PC-9 (cell line): Measurements from ENCODE around the gene KATNAL1. TPM values are rescaled to one million over a fixed set of nuclear protein-coding genes. Genes with fewer than 3 reads are reported as not detected.
"Not testable (repeated sequence)": the region's sequence is repeated elsewhere in the genome, so short reads cannot be mapped to it uniquely, and the experiment has no call there.

Experiments used
- BruUV-seq: library from RNA; stranded (reverse); fragments of 400-500 nt; replicated peaks from 2 replicates; lab custom pipeline; 2021; lab: Mats Ljungman, UMichigan
- CTCF ChIA-PET: fragments of 300-600 bp; sonication (Branson Sonifier 250); formaldehyde crosslinking; loops from one replicate; lab custom pipeline; 2022; ENCODE audit warnings: antibody characterized with exemption; lab: Charles Lee
- POLR2A ChIA-PET: fragments of 300-600 bp; sonication (Branson Sonifier 250); formaldehyde crosslinking; loops from one replicate; lab custom pipeline; 2022; ENCODE audit warnings: antibody characterized with exemption; ENCODE audit not compliant: unreplicated experiment; lab: Charles Lee
- DNase-seq, 2 experiments: peaks; one replicate each; pipeline versions ENCODE4 v3.0.0 to v3.0.0-alpha.2; 2015 to 2022; ENCODE audit warnings: mixed read lengths in 1 of 2
- H2AFZ ChIP-seq: fragments of 200-600 bp; sonication (generic); 2 replicates; pipeline ENCODE4 v1.8.1; 2017; ENCODE audit warnings: antibody characterized with exemption
- H3F3A ChIP-seq: fragments of 200-600 bp; sonication (generic); 2 replicates; pipeline ENCODE4 v1.8.1; 2017; ENCODE audit warnings: antibody characterized with exemption, mild to moderate bottlenecking, low read depth; ENCODE audit not compliant: insufficient read depth
- H3K27ac ChIP-seq: fragments of 200-600 bp; sonication (generic); 2 replicates; pipeline ENCODE4 v1.6.1; 2016; ENCODE audit warnings: mixed run types
- H3K27me3 ChIP-seq: fragments of 200-600 bp; sonication (generic); 2 replicates; pipeline ENCODE4 v1.6.1; 2016; ENCODE audit warnings: low read depth, mixed run types; ENCODE audit not compliant: insufficient read depth
- H3K36me3 ChIP-seq: fragments of 200-600 bp; sonication (generic); 2 replicates; pipeline ENCODE4 v1.6.1; 2016; ENCODE audit warnings: low read depth, mixed run types
- H3K4me1 ChIP-seq: fragments of 200-600 bp; sonication (generic); replicated peaks from 2 replicates; pipeline ENCODE4 v1.6.1; 2016; ENCODE audit warnings: mixed run types; ENCODE audit not compliant: insufficient read depth
- H3K4me2 ChIP-seq: fragments of 200-600 bp; sonication (generic); 2 replicates; pipeline ENCODE4 v1.6.1; 2017; ENCODE audit warnings: mixed run types
- H3K4me3 ChIP-seq: fragments of 200-600 bp; sonication (generic); 2 replicates; pipeline ENCODE4 v1.6.1; 2016; ENCODE audit warnings: mixed run types
- H3K79me2 ChIP-seq: fragments of 200-600 bp; sonication (generic); 2 replicates; pipeline ENCODE4 v1.6.1; 2017; ENCODE audit warnings: low read depth, mixed run types
- H3K9me2 ChIP-seq: fragments of 200-600 bp; sonication (generic); 2 replicates; pipeline ENCODE4 v1.8.1; 2017; ENCODE audit warnings: mild to moderate bottlenecking; ENCODE audit not compliant: insufficient read depth
- H3K9me3 ChIP-seq: fragments of 200-600 bp; sonication (generic); 2 replicates; pipeline ENCODE4 v1.8.1; 2016; ENCODE audit warnings: low read depth; ENCODE audit not compliant: insufficient read depth
- H4K20me1 ChIP-seq: fragments of 200-600 bp; sonication (generic); 2 replicates; pipeline ENCODE4 v1.8.1; 2017; ENCODE audit not compliant: insufficient read depth
- CTCF ChIP-seq: fragments of 200-600 bp; sonication (generic); conservative IDR thresholded peaks from 2 replicates; pipeline ENCODE4 v1.6.1; 2017; ENCODE audit warnings: mixed run types, antibody characterized with exemption, mild to moderate bottlenecking, moderate library complexity
- EZH2 ChIP-seq: fragments of 200-600 bp; sonication (generic); IDR thresholded peaks from 2 replicates; pipeline ENCODE4 v1.8.0; 2017; ENCODE audit warnings: antibody characterized with exemption, low read depth
- intact Hi-C: fragments of 100-400 bp; cut with micrococcal nuclease; formaldehyde crosslinking; loops from one replicate; pipeline ENCODE4 v1.10.0; 2022; ENCODE audit not compliant: unreplicated experiment
- total RNA-seq: library from RNA; stranded (reverse); gene quantifications from 2 replicates; pipeline ENCODE4 v1.2.3, GENCODE V29; 2021

KATNAL1 gene
- total RNA-seq, 1 experiment from 2014 or later = 11.8 TPM

- Histone ChIP-seq H3K79me2 (no peaks in the 10 kb centered on the region), H3K9me3 (no peaks in the 10 kb centered on the region), H3K27ac (no peak overlapping the region), H3K27me3 (no peaks in the 10 kb centered on the region), H3K4me1 (no peaks in the 10 kb centered on the region), H3F3A (no peaks in the 10 kb centered on the region), H3K4me2 (no peak overlapping the region), H4K20me1 (no peaks in the 10 kb centered on the region), H2AFZ (no peak overlapping the region), H3K36me3 (no peaks in the 10 kb centered on the region), H3K4me3 (no peak overlapping the region), H3K9me2 (no peaks in the 10 kb centered on the region; the same call in 1 of the 2 replicates)
- DNase-seq = no peak
- BruUV-seq = no TSS peak
- intact Hi-C loops = no loop called here
- CTCF ChIA-PET = no interaction called here
- TF ChIP-seq CTCF (no peak), EZH2 (no peak)
- POLR2A ChIA-PET = no interaction called here
These were observed 127.6 kb downstream of the KATNAL1 start for GRCh38 chr13:30179597-30180276.

- ChIA-PET CTCF (no interaction called here), POLR2A (no interaction called here)
- Histone ChIP-seq H3K27me3 (no peaks in the 10 kb centered on the region), H3K4me3 (no peak overlapping the region), H3K9me2 (no peaks in the 10 kb centered on the region; the same call in 1 of the 2 replicates), H3K4me2 (no peak overlapping the region), H3K36me3 (no peaks in the 10 kb centered on the region), H3K79me2 (no peaks in the 10 kb centered on the region), H3F3A (no peaks in the 10 kb centered on the region), H4K20me1 (no peaks in the 10 kb centered on the region), H3K4me1 (no peaks in the 10 kb centered on the region), H3K27ac (no peak overlapping the region), H3K9me3 (no peaks in the 10 kb centered on the region), H2AFZ (no peak overlapping the region)
- intact Hi-C loops = no loop called here
- BruUV-seq = no TSS peak
- TF ChIP-seq CTCF (no peak), EZH2 (no peak)
- no peak for DNase-seq
These were observed 128.4 kb downstream of the KATNAL1 start for GRCh38 chr13:30178976-30179375.

DNA sequence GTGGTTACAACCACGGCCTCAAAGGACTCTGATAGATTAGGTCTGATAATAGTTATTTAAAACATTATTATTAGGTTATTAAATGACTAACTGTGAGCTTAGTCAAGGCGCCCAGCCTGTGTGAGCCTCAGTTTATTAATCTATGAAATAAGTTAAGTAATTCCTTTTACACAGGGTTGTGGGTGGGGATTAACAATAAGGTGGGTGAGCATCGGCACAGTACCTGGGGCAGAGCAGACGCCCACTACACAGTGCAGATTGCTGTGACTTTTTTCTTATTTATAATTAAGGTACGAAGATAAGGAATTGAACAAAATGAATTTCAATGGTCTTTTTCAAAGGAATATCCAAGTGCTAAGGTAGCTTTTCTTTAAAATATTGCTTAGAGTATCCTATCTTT is 132.2 kb downstream of the KATNAL1 start:
- no peak for DNase-seq
- no peaks in the 10 kb centered on the region for H3K9me2 ChIP-seq
- H3K4me2 ChIP-seq = no peak overlapping the region
- H3K36me3 ChIP-seq = no peaks in the 10 kb centered on the region
- no peaks in the 10 kb centered on the region for H3F3A ChIP-seq
- H2AFZ ChIP-seq = no peak overlapping the region
- intact Hi-C loops = no loop called here
- H3K4me3 ChIP-seq = no peak overlapping the region
- no peak for TF ChIP-seq CTCF
- no peaks in the 10 kb centered on the region for H3K9me3 ChIP-seq
- ChIA-PET CTCF (no interaction called here), POLR2A (no interaction called here)
- H3K79me2 ChIP-seq = no peaks in the 10 kb centered on the region
- no TSS peak for BruUV-seq
- H4K20me1 ChIP-seq = no peaks in the 10 kb centered on the region
- H3K27me3 ChIP-seq = no peaks in the 10 kb centered on the region
- no peaks in the 10 kb centered on the region for H3K4me1 ChIP-seq
- H3K27ac ChIP-seq = no peak overlapping the region

- intact Hi-C loops, CTCF ChIA-PET, H3K79me2 ChIP-seq, H3K4me1 ChIP-seq, H3K27ac ChIP-seq, BruUV-seq, H3K4me2 ChIP-seq, H3F3A ChIP-seq, H2AFZ ChIP-seq, POLR2A ChIA-PET, DNase-seq, H3K27me3 ChIP-seq, H4K20me1 ChIP-seq, H3K9me3 ChIP-seq, H3K4me3 ChIP-seq, H3K9me2 ChIP-seq, H3K36me3 ChIP-seq: not testable (repeated sequence)
These were observed 133.1 kb downstream of the KATNAL1 start for GRCh38 chr13:30174250-30174649.
